Measurements from ENCODE around the gene SAMMSON.

Gene SAMMSON

GRCh38 chr3:69999140-70000027 lies at the start of gene SAMMSON:
Gene SAMMSON, plus strand, starts transcription at chr3:69999733.
- no peak for DNase-seq

GRCh38 chr3:69951616-69952015 lies 47.9 kb upstream of the SAMMSON start:
- DNase-seq = no peak

- DNase-seq = no peak
Measured at GRCh38 chr3:69959581-69959980, 40.0 kb upstream of the SAMMSON start.

GRCh38 chr3:69961706-69962439 lies 37.7 kb upstream of the SAMMSON start:
- DNase-seq = no peak

- no peak for DNase-seq
Measured at GRCh38 chr3:69963643-69964042, 35.9 kb upstream of the SAMMSON start.

GRCh38 chr3:69967156-69967555 lies 32.4 kb upstream of the SAMMSON start:
- no peak for DNase-seq

GRCh38 chr3:69970827-69971226 lies 28.7 kb upstream of the SAMMSON start:
- DNase-seq = no peak

GRCh38 chr3:69972672-69973071 lies 26.9 kb upstream of the SAMMSON start:
- DNase-seq = no peak

GRCh38 chr3:69976021-69976420 lies 23.5 kb upstream of the SAMMSON start:
- no peak for DNase-seq

GRCh38 chr3:69983546-69984265 lies 15.8 kb upstream of the SAMMSON start:
- DNase-seq = no peak

GRCh38 chr3:69985266-69985665 lies 14.3 kb upstream of the SAMMSON start:
- DNase-seq = no peak

- peak; percentile 18 for DNase-seq
Measured at GRCh38 chr3:69986419-69986818, 13.1 kb upstream of the SAMMSON start.

GRCh38 chr3:69987833-69988232 lies 11.7 kb upstream of the SAMMSON start:
- no peak for DNase-seq

GRCh38 chr3:69993757-69994156 lies 5.8 kb upstream of the SAMMSON start:
- DNase-seq = no peak

- DNase-seq = no peak
Measured at GRCh38 chr3:69994919-69995318, 4.6 kb upstream of the SAMMSON start.

- DNase-seq = no peak
Measured at GRCh38 chr3:69997631-69998307, 1.8 kb upstream of the SAMMSON start.

- DNase-seq = no peak
Measured at GRCh38 chr3:69998759-69999139, 784 bp upstream of the SAMMSON start.

- DNase-seq = no peak
Measured at GRCh38 chr3:70000028-70000410, 486 bp downstream of the SAMMSON start.

GRCh38 chr3:70000563-70001081 lies 1.1 kb downstream of the SAMMSON start:
- no peak for DNase-seq

- DNase-seq = no peak
Measured at GRCh38 chr3:70003119-70003518, 3.6 kb downstream of the SAMMSON start.

GRCh38 chr3:70006089-70006488 lies 6.6 kb downstream of the SAMMSON start:
- DNase-seq = no peak

GRCh38 chr3:70010346-70010745 lies 10.8 kb downstream of the SAMMSON start:
- DNase-seq = no peak

- DNase-seq = no peak
Measured at GRCh38 chr3:70011582-70011981, 12.0 kb downstream of the SAMMSON start.
